Measurements from ENCODE around the gene ZFTA. TPM values are rescaled to one million over a fixed set of nuclear protein-coding genes. Genes with fewer than 3 reads are reported as not detected.
A peak's percentile ranks its signal among the peaks of the same experiment; 100 is the strongest.

ZFTA gene
- polyA plus RNA-seq, 1 donor from 2014 or later, result 82.5 TPM

DNA sequence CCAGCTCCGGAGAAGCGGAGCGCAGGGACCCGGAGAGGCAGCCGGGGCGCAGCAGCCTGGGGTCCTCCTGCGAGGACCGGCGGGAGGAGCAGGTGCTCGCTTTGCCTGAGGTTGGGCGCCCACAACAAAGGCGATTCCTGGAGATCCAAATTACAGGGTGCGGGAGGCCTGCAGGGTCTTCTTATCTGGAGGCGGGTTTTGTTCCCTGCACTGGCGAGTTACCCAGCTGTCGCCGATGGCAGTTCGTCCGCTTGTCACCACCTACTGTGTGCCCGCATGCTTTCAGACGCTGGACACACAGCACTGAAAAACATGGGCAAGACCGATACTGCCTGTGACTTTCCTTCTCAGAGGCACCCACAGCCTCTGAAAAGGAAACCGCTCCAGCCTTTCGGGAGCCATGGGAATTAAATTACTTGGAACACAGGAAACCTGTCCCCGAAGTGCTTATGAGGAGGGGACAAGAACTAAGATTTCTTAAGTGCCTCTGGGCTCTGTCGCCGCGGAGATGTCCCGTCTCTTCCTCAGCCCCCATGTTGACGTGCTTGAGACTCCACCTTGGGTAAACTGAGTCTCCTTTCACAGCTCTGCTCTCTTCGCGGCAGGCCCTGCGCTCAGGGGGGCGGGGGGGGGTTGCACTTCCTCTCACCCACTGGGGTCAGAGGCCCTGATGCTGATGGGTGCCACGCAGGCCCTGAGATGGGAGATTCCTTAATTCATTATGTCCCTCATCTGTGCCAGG, 1.3 kb upstream of the ZFTA start:
- peak overlapping the region; percentile 83 for H3K27ac ChIP-seq (ENCODE audit: low read length)
- TF ChIP-seq EP300 (conservative IDR thresholded peaks at IDR 0.05; ENCODE audit: poor library complexity, severe bottlenecking) (no peak), CTCF (IDR thresholded peaks at IDR 0.05; ENCODE audit: poor library complexity, severe bottlenecking) (no peak), POLR2AphosphoS5 (IDR thresholded peaks at IDR 0.05) (no peak), RAD21 (conservative IDR thresholded peaks at IDR 0.05) (no peak), TAF1 (IDR thresholded peaks at IDR 0.05; ENCODE audit: low read depth) (peak; percentile 17), MXI1 (conservative IDR thresholded peaks at IDR 0.05; ENCODE audit: poor library complexity, severe bottlenecking) (no peak), EZH2 (IDR thresholded peaks at IDR 0.05; ENCODE audit: borderline replicate concordance, insufficient read depth, low read length, poor library complexity, severe bottlenecking) (no peak), SMC3 (conservative IDR thresholded peaks at IDR 0.05; ENCODE audit: poor library complexity) (peak; percentile 32)
- TF ChIP-seq, protein P1, sequence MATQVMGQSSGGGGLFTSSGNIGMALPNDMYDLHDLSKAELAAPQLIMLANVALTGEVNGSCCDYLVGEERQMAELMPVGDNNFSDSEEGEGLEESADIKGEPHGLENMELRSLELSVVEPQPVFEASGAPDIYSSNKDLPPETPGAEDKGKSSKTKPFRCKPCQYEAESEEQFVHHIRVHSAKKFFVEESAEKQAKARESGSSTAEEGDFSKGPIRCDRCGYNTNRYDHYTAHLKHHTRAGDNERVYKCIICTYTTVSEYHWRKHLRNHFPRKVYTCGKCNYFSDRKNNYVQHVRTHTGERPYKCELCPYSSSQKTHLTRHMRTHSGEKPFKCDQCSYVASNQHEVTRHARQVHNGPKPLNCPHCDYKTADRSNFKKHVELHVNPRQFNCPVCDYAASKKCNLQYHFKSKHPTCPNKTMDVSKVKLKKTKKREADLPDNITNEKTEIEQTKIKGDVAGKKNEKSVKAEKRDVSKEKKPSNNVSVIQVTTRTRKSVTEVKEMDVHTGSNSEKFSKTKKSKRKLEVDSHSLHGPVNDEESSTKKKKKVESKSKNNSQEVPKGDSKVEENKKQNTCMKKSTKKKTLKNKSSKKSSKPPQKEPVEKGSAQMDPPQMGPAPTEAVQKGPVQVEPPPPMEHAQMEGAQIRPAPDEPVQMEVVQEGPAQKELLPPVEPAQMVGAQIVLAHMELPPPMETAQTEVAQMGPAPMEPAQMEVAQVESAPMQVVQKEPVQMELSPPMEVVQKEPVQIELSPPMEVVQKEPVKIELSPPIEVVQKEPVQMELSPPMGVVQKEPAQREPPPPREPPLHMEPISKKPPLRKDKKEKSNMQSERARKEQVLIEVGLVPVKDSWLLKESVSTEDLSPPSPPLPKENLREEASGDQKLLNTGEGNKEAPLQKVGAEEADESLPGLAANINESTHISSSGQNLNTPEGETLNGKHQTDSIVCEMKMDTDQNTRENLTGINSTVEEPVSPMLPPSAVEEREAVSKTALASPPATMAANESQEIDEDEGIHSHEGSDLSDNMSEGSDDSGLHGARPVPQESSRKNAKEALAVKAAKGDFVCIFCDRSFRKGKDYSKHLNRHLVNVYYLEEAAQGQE (IDR thresholded peaks at IDR 0.05; ENCODE audit: borderline replicate concordance), result no peak
- no peaks in the 10 kb centered on the region for H3K27me3 ChIP-seq (ENCODE audit: insufficient read depth, low read depth, low read length)
- H3K9ac ChIP-seq (ENCODE audit: low read length), result peak overlapping the region; percentile 88
- no peaks in the 10 kb centered on the region for H3K9me2 ChIP-seq (ENCODE audit: insufficient read depth, low read length)
- H4K20me1 ChIP-seq (ENCODE audit: insufficient read depth), result peaks cover 3% of the 10 kb centered on the region
- no peaks in the 10 kb centered on the region for H3K36me3 ChIP-seq (ENCODE audit: insufficient read depth, low read length)
- H2AFZ ChIP-seq (ENCODE audit: low read depth, low read length), result peak overlapping the region; percentile 27
- H3K9me3 ChIP-seq (ENCODE audit: low read length), result no peaks in the 10 kb centered on the region
- peak overlapping the region; percentile 66 for H3K4me2 ChIP-seq (ENCODE audit: low read length)
- H3K79me2 ChIP-seq (replicated peaks; ENCODE audit: insufficient read depth, low read length), result peaks cover 50% of the 10 kb centered on the region
- H3K4me3 ChIP-seq (ENCODE audit: low read length), result peak overlapping the region; percentile 91
- no peaks in the 10 kb centered on the region for H3F3A ChIP-seq (ENCODE audit: insufficient read depth, low read length, poor library complexity, severe bottlenecking)

GRCh38 chr11:63769042-63769713, 603 bp upstream of the ZFTA start:
- no peak for TF ChIP-seq RAD21 (conservative IDR thresholded peaks at IDR 0.05)
- TF ChIP-seq EP300 (conservative IDR thresholded peaks at IDR 0.05; ENCODE audit: poor library complexity, severe bottlenecking), result peak; percentile 9
- TF ChIP-seq POLR2AphosphoS5 (IDR thresholded peaks at IDR 0.05), result no peak
- no peak for TF ChIP-seq CTCF (IDR thresholded peaks at IDR 0.05; ENCODE audit: poor library complexity, severe bottlenecking)
- no peak for TF ChIP-seq SMC3 (conservative IDR thresholded peaks at IDR 0.05; ENCODE audit: poor library complexity)
- peak; percentile 21 for TF ChIP-seq TAF1 (IDR thresholded peaks at IDR 0.05; ENCODE audit: low read depth)
- TF ChIP-seq, protein P1 (IDR thresholded peaks at IDR 0.05; ENCODE audit: borderline replicate concordance), result no peak
- TF ChIP-seq MXI1 (conservative IDR thresholded peaks at IDR 0.05; ENCODE audit: poor library complexity, severe bottlenecking), result no peak
- no peak for TF ChIP-seq EZH2 (IDR thresholded peaks at IDR 0.05; ENCODE audit: borderline replicate concordance, insufficient read depth, low read length, poor library complexity, severe bottlenecking)
- Histone ChIP-seq H3K4me2 (ENCODE audit: low read length) (peak overlapping the region; percentile 66), H4K20me1 (ENCODE audit: insufficient read depth) (peaks cover 3% of the 10 kb centered on the region), H2AFZ (ENCODE audit: low read depth, low read length) (peak overlapping the region; percentile 27), H3K79me2 (replicated peaks; ENCODE audit: insufficient read depth, low read length) (peaks cover 55% of the 10 kb centered on the region), H3K9me3 (ENCODE audit: low read length) (no peaks in the 10 kb centered on the region), H3K27ac (ENCODE audit: low read length) (peak overlapping the region; percentile 83), H3K4me3 (ENCODE audit: low read length) (peak overlapping the region; percentile 91), H3K36me3 (ENCODE audit: insufficient read depth, low read length) (no peaks in the 10 kb centered on the region), H3K9me2 (ENCODE audit: insufficient read depth, low read length) (no peaks in the 10 kb centered on the region), H3F3A (ENCODE audit: insufficient read depth, low read length, poor library complexity, severe bottlenecking) (no peaks in the 10 kb centered on the region), H3K27me3 (ENCODE audit: insufficient read depth, low read depth, low read length) (no peaks in the 10 kb centered on the region), H3K9ac (ENCODE audit: low read length) (peak overlapping the region; percentile 88)
